ENCODE measurements around the gene FCRL4.

DNA sequence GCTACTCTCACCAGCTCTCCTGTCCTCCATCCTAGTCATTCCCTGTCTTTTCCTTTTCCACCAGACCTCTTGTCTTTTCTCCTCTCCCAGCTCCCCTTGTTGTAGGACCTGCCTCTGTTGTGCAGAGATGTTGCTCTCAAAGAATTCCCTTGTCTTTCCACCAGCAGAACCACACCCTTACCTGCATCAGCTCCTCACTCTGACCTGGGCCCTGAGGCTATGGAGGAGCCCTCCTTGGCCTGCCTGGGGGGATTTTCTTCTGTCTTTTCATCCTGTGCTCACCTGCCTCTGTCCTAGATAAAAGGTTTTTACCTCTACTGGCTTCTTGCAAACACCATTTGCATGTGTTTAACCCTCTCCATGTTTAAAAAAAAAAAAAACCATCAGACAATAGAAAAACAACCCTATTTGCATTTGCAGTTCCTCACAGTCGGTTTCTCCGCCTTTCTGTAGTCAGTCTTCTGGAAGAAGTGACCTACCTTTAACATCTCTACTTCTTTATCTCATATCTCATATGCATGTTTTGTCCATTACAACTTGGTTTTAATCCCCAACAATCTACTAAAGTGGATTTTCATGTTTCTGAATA lies 57.6 kb downstream of the FCRL4 start:
- TF ChIP-seq POLR2A (IDR thresholded peaks at IDR 0.05; ENCODE audit: low read depth, low read length) (no peak), POLR2AphosphoS5 (IDR thresholded peaks at IDR 0.05; ENCODE audit: low read depth, low read length) (no peak), TAF1 (IDR thresholded peaks at IDR 0.05; ENCODE audit: low read depth, low read length) (no peak), PAX5 (IDR thresholded peaks at IDR 0.05; ENCODE audit: insufficient read depth, low read length, severe bottlenecking) (no peak), SPI1 (IDR thresholded peaks at IDR 0.05; ENCODE audit: low read depth, low read length) (no peak), POU2F2 (IDR thresholded peaks at IDR 0.05; ENCODE audit: low read depth, low read length) (no peak)
